BJ (cell line): Measurements from ENCODE around the gene ZNF512. TPM values are rescaled to one million over a fixed set of nuclear protein-coding genes. Genes with fewer than 3 reads are reported as not detected.

ENCODE experiments used
- CTCF ChIA-PET: fragments of 350-600 bp; formaldehyde crosslinking; extraction: SDS; loops from one replicate; lab custom pipeline; 2021; ENCODE audit warnings: antibody characterized with exemption, inconsistent platforms; lab: Yijun Ruan, JAX
- POLR2A ChIA-PET: fragments of 300-600 bp; sonication (Branson Sonifier 250); formaldehyde crosslinking; extraction: SDS; loops from one replicate; lab custom pipeline; 2021; ENCODE audit warnings: antibody characterized with exemption; lab: Charles Lee
- DNase-seq: peaks from one replicate; pipeline ENCODE4 v3.0.0-alpha.2; 2011; ENCODE audit warnings: low read depth
- H3K27me3 ChIP-seq: 2 replicates; pipeline ENCODE4 v1.6.0; 2011; ENCODE audit warnings: low read length; ENCODE audit not compliant: control insufficient read depth, insufficient read depth
- H3K36me3 ChIP-seq: 2 replicates; pipeline ENCODE4 v1.5.1; 2011; ENCODE audit warnings: low read length; ENCODE audit not compliant: control insufficient read depth, insufficient read depth
- H3K4me3 ChIP-seq: 2 replicates; pipeline ENCODE4 v1.5.1; 2011; ENCODE audit warnings: low read depth, mild to moderate bottlenecking, control low read depth, low read length
- CTCF ChIP-seq: IDR thresholded peaks from 2 replicates; pipeline ENCODE4 v1.5.1; 2011; ENCODE audit warnings: low read depth, mild to moderate bottlenecking, control low read depth, inconsistent platforms, low read length, moderate library complexity; ENCODE audit not compliant: insufficient read depth
- polyA plus RNA-seq: library from polyadenylated mRNA; depleted of rRNA; stranded (reverse); fragments of >200 nt; gene quantifications from 2 replicates; pipeline ENCODE4 v1.2.3, GENCODE V29; 2011

Gene ZNF512
- polyA plus RNA-seq, 1 experiment: 19.2 TPM

- no peaks in the 10 kb centered on the region for H3K27me3 ChIP-seq
- ChIA-PET POLR2A (no interaction called here), CTCF (no interaction called here)
- no peak for DNase-seq
- no peak for TF ChIP-seq CTCF
- peak overlapping the region; percentile 48 for H3K4me3 ChIP-seq
- no peaks in the 10 kb centered on the region; the same call in 1 of the 2 replicates for H3K36me3 ChIP-seq
Measured at GRCh38 chr2:27583390-27583915, 611 bp downstream of the ZNF512 start.

GRCh38 chr2:27584597-27584996 is 1.8 kb downstream of the ZNF512 start:
- TF ChIP-seq CTCF: no peak
- POLR2A ChIA-PET: no interaction called here
- CTCF ChIA-PET: interaction anchor here (1.3 kb wide), 1 partner anchor 99 kb away, joined by 3 read pairs; no protein-coding TSS in a partner anchor
- H3K4me3 ChIP-seq: no peak overlapping the region
- no peaks in the 10 kb centered on the region; the same call in 1 of the 2 replicates for H3K36me3 ChIP-seq
- no peak for DNase-seq
- H3K27me3 ChIP-seq: no peaks in the 10 kb centered on the region

GRCh38 chr2:27587025-27587424 is 4.2 kb downstream of the ZNF512 start:
- ChIA-PET POLR2A (no interaction called here), CTCF (no interaction called here)
- Histone ChIP-seq H3K27me3 (no peaks in the 10 kb centered on the region), H3K36me3 (no peaks in the 10 kb centered on the region; the same call in 1 of the 2 replicates), H3K4me3 (no peak overlapping the region)
- no peak for TF ChIP-seq CTCF
- no peak for DNase-seq

GRCh38 chr2:27588308-27588707 is 5.5 kb downstream of the ZNF512 start:
- no peak for DNase-seq

GRCh38 chr2:27591745-27592144 is 8.9 kb downstream of the ZNF512 start:
- Histone ChIP-seq H3K27me3 (no peaks in the 10 kb centered on the region), H3K4me3 (no peak overlapping the region), H3K36me3 (no peaks in the 10 kb centered on the region)
- CTCF ChIA-PET: no interaction called here
- TF ChIP-seq CTCF: no peak
- POLR2A ChIA-PET: interaction anchor here (0.6 kb wide), 1 partner anchor 163 kb away, joined by 3 read pairs; no protein-coding TSS in a partner anchor
- DNase-seq: no peak

More at GRCh38 chr2:27588308-27588707, 5.5 kb downstream of the ZNF512 start:
- H3K36me3 ChIP-seq: no peaks in the 10 kb centered on the region; the same call in 1 of the 2 replicates
- H3K27me3 ChIP-seq: no peaks in the 10 kb centered on the region
- no peak for TF ChIP-seq CTCF
- H3K4me3 ChIP-seq: no peak overlapping the region
- ChIA-PET POLR2A (no interaction called here), CTCF (no interaction called here)
